GM12878 (cell line): Measurements from ENCODE around the gene FAM110C. TPM values are rescaled to one million over a fixed set of nuclear protein-coding genes. Genes with fewer than 3 reads are reported as not detected.

Source experiments
- ATAC-seq: fragments of 200-7000 bp; cut with Tn5 transposase; 3 replicates; pipeline ENCODE4 v1.9.1; 2020; ENCODE audit warnings: mild to moderate bottlenecking, moderate library complexity
- BruUV-seq: library from RNA; stranded (reverse); fragments of 400-500 nt; replicated peaks from 2 replicates; lab custom pipeline; 2021; lab: Mats Ljungman, UMichigan
- CTCF ChIA-PET: fragments of 300-600 bp; sonication (Branson Sonifier 250); formaldehyde crosslinking; extraction: SDS; loops from one replicate; lab custom pipeline; 2021; ENCODE audit warnings: inconsistent platforms; lab: Yijun Ruan, JAX
- POLR2A ChIA-PET: fragments of 350-600 bp; formaldehyde crosslinking; extraction: SDS; loops from one replicate; lab custom pipeline; 2021; ENCODE audit warnings: inconsistent platforms; lab: Charles Lee
- RAD21 ChIA-PET: fragments of 300-600 bp; sonication (Branson Sonifier 250); formaldehyde crosslinking; loops from one replicate; lab custom pipeline; 2023; ENCODE audit warnings: antibody characterized with exemption; ENCODE audit not compliant: unreplicated experiment; lab: Charles Lee
- SMC1A ChIA-PET: fragments of 300-600 bp; sonication (Branson Sonifier 250); formaldehyde crosslinking; loops from one replicate; lab custom pipeline; 2023; ENCODE audit not compliant: unreplicated experiment, uncharacterized antibody; lab: Charles Lee
- DNase-seq: peaks from one replicate; pipeline ENCODE4 v3.0.0-alpha.2; 2011; ENCODE audit warnings: low read depth, low spot score
- FAIRE-seq: peaks from 3 replicates; lab custom pipeline; 2011; peaks lifted over from hg19 to GRCh38; lab: Jason Lieb, UNC
- H2AFZ ChIP-seq: 2 replicates; pipeline ENCODE4 v1.6.0; 2011; ENCODE audit warnings: low read depth, low read length, control low read depth; ENCODE audit not compliant: control insufficient read depth
- H3K27ac ChIP-seq: 2 replicates; pipeline ENCODE4 v1.5.1; 2011; ENCODE audit warnings: control low read depth; ENCODE audit not compliant: control insufficient read depth, insufficient read depth
- H3K27me3 ChIP-seq, 2 experiments: replicated peaks in 1 of 2; 2 replicates each; pipeline versions ENCODE4 v1.6.0 to v1.6.1; 2011; ENCODE audit warnings: low read length in 1 of 2; ENCODE audit not compliant: control insufficient read depth in 2 of 2, insufficient read depth in 2 of 2
- H3K36me3 ChIP-seq, 2 experiments: 2 replicates each; pipeline ENCODE4 v1.5.1; 2011; ENCODE audit warnings: low read length in 1 of 2; ENCODE audit not compliant: control insufficient read depth in 2 of 2, insufficient read depth in 2 of 2
- H3K4me1 ChIP-seq: 2 replicates; pipeline ENCODE4 v1.6.1; 2011; ENCODE audit warnings: mild to moderate bottlenecking, low read length, moderate library complexity, mixed read lengths; ENCODE audit not compliant: control insufficient read depth, insufficient read depth
- H3K4me2 ChIP-seq: 2 replicates; pipeline ENCODE4 v1.6.0; 2011; ENCODE audit warnings: control low read depth; ENCODE audit not compliant: control insufficient read depth, insufficient read depth
- H3K4me3 ChIP-seq: fragments of 200-600 bp; sonication (generic); 2 replicates; pipeline ENCODE4 v1.5.1; 2016
- H3K79me2 ChIP-seq: 2 replicates; pipeline ENCODE4 v1.6.0; 2011; ENCODE audit warnings: low read length; ENCODE audit not compliant: control insufficient read depth, insufficient read depth
- H3K9ac ChIP-seq: 2 replicates; pipeline ENCODE4 v1.8.0; 2011; ENCODE audit warnings: low read length, control low read depth, mixed read lengths; ENCODE audit not compliant: control insufficient read depth, insufficient read depth
- H3K9me3 ChIP-seq: replicated peaks from 3 replicates; pipeline ENCODE4 v1.5.1; 2011; ENCODE audit warnings: mild to moderate bottlenecking, low read length; ENCODE audit not compliant: control insufficient read depth, insufficient read depth
- H4K20me1 ChIP-seq: 2 replicates; pipeline ENCODE4 v1.6.0; 2011; ENCODE audit not compliant: control insufficient read depth, insufficient read depth
- BCL3 ChIP-seq: IDR thresholded peaks from 2 replicates; pipeline ENCODE4 v1.6.1; 2011; ENCODE audit warnings: borderline replicate concordance, low read depth, mild to moderate bottlenecking, moderate library complexity, low read length; ENCODE audit not compliant: insufficient read depth, poor library complexity, severe bottlenecking
- BHLHE40 ChIP-seq, 2 experiments: fragments of 450-650 bp in 1 of 2; IDR thresholded peaks; 2 replicates each; pipeline ENCODE4 v1.6.1; 2011 to 2017; ENCODE audit warnings: low read depth in 2 of 2, borderline replicate concordance in 1 of 2, improper control_type of control experiment in 1 of 2, low read length in 1 of 2, mild to moderate bottlenecking in 1 of 2
- BMI1 ChIP-seq: fragments of 450-650 bp; IDR thresholded peaks from 2 replicates; pipeline ENCODE4 v1.6.1; 2016; ENCODE audit warnings: mild to moderate bottlenecking, moderate library complexity, borderline replicate concordance
- ESRRA ChIP-seq: IDR thresholded peaks from 2 replicates; pipeline ENCODE4 v1.6.1; 2012; ENCODE audit warnings: mild to moderate bottlenecking, low read length, improper control_type of control experiment
- HSF1 ChIP-seq: fragments of 150-350 bp; IDR thresholded peaks from 2 replicates; pipeline ENCODE4 v1.6.1; 2014; ENCODE audit warnings: mild to moderate bottlenecking, low read depth, low read length
- MTA3 ChIP-seq: IDR thresholded peaks from 2 replicates; pipeline ENCODE4 v1.6.1; 2012; ENCODE audit warnings: low read length, inconsistent platforms, borderline replicate concordance
- MXI1 ChIP-seq: fragments of 150-350 bp; IDR thresholded peaks from 2 replicates; pipeline ENCODE4 v1.6.1; 2011; ENCODE audit warnings: low read depth, mild to moderate bottlenecking, inconsistent platforms, low read length, improper control_type of control experiment
- NFXL1 ChIP-seq: fragments of 450-650 bp; IDR thresholded peaks from 2 replicates; pipeline ENCODE4 v1.6.1; 2017; ENCODE audit warnings: antibody characterized with exemption, mild to moderate bottlenecking, borderline replicate concordance
- NFYA ChIP-seq: IDR thresholded peaks from 2 replicates; pipeline ENCODE4 v1.6.1; 2011; ENCODE audit warnings: low read depth, mild to moderate bottlenecking, low read length, improper control_type of control experiment, borderline replicate concordance
- RCOR1 ChIP-seq: conservative IDR thresholded peaks from 2 replicates; pipeline ENCODE4 v1.6.1; 2012; ENCODE audit warnings: low read depth, low read length, improper control_type of control experiment
- SP1 ChIP-seq: IDR thresholded peaks from one replicate; pipeline ENCODE4 v1.6.1; 2011; ENCODE audit warnings: low read depth, low read length
- STAT1 ChIP-seq: fragments of 450-650 bp; conservative IDR thresholded peaks from 2 replicates; pipeline ENCODE4 v1.6.1; 2014; ENCODE audit warnings: antibody characterized with exemption, mild to moderate bottlenecking
- YBX1 ChIP-seq: fragments of 450-650 bp; IDR thresholded peaks from 2 replicates; pipeline ENCODE4 v1.6.1; 2016; ENCODE audit warnings: antibody characterized with exemption
- ZNF622 ChIP-seq: fragments of 450-650 bp; IDR thresholded peaks from 2 replicates; pipeline ENCODE4 v1.6.1; 2017; ENCODE audit warnings: mild to moderate bottlenecking, inconsistent platforms
- WGBS: methylation state at CpG from one replicate; pipeline ENCODE4 v1.1.6; 2016; ENCODE audit warnings: low lambda C conversion rate; ENCODE audit not compliant: insufficient replicate concordance, insufficient coverage; ENCODE audit errors: missing lambda C conversion rate; 5-methylcytosine and 5-hydroxymethylcytosine counted together
- in situ Hi-C: fragments of 300-500 bp; cut with MboI; formaldehyde crosslinking; loops from 9 replicates; pipeline ENCODE4 v1.14.3; 2018; ENCODE audit warnings: mixed read lengths
- intact Hi-C: fragments of 100-400 bp; cut with micrococcal nuclease; formaldehyde crosslinking; loops from one replicate; pipeline ENCODE4 v1.14.2; 2022; ENCODE audit not compliant: unreplicated experiment
- polyA plus RNA-seq, 11 experiments: library from polyadenylated mRNA; depleted of rRNA in 4 of 11; unstranded in 6 of 11; stranded (reverse) in 5 of 11; fragments of >200 nt; fragmentation: Nextera tagmentation in 4 of 11; fragmentation: Illumina TruSeq in 1 of 11; extraction: Ambion mirVana in 4 of 11; extraction: Trizol in 1 of 11; gene quantifications; 1 replicate in 1 of 11; 2 replicates in 10 of 11; pipeline versions ENCODE4 v1.2.1 to v1.2.3, GENCODE V29; 2011 to 2016; ENCODE audit warnings: inconsistent platforms in 2 of 11, missing spikeins in 2 of 11, low read depth in 1 of 11
- total RNA-seq, 4 experiments: library from RNA; depleted of rRNA in 3 of 4; stranded (reverse); fragments of >200 nt in 3 of 4; fragmentation: Illumina TruSeq in 1 of 4; extraction: Trizol in 1 of 4; gene quantifications; 2 replicates each; pipeline versions ENCODE4 v1.2.1 to v1.2.3, GENCODE V29; 2013 to 2021

The FAM110C gene
- total and polyA plus RNA-seq, 10 of the 15 experiments (the other 5 are each of a cell fraction or from before 2014, with no cell fraction given), result not detected

DNA sequence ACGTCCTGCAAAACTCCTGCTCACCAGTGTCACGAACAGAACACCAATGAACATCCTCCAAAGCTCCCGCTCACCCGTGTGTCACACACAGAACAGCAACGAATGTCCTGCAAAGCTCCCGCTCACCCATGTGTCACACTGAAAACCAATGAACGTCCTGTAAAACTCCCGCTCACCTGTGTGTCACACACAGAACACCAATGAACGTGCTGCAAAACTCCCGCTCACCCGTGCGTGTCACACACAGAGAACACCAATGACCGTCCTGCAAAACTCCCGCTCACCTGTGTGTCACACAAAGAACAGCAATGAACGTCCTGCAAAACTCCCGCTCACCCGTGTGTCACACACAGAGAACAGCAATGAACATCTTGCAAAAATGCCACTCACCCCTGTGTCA lies 20.5 kb upstream of the FAM110C start:
- H3K27me3 ChIP-seq, result no peaks in the 10 kb centered on the region
- no peaks in the 10 kb centered on the region for H3K36me3 ChIP-seq
- H3K79me2 ChIP-seq, result no peaks in the 10 kb centered on the region
- FAIRE-seq, result no peak
- no peak overlapping the region for H2AFZ ChIP-seq
- ChIA-PET RAD21 (no interaction called here), POLR2A (no interaction called here), SMC1A (no interaction called here), CTCF (no interaction called here)
- H3K27ac ChIP-seq, result no peak overlapping the region
- intact Hi-C loops (no loop called here), in situ Hi-C loops (no loop called here)
- H4K20me1 ChIP-seq, result no peaks in the 10 kb centered on the region
- H3K9me3 ChIP-seq, result no peaks in the 10 kb centered on the region
- no peaks in the 10 kb centered on the region for H3K4me1 ChIP-seq
- H3K4me3 ChIP-seq, result no peak overlapping the region
- TF ChIP-seq HSF1 (no peak), SP1 (no peak), NFYA (no peak), MTA3 (no peak), ZNF622 (no peak), BCL3 (no peak), BHLHE40 (IDR thresholded peaks at IDR 0.05; ENCODE audit: borderline replicate concordance in 1 of 2, low read depth in 2 of 2, low read length in 1 of 2) (no peak), STAT1 (no peak), ESRRA (no peak), RCOR1 (no peak), BMI1 (no peak), MXI1 (no peak), NFXL1 (no peak), YBX1 (no peak)
- no peak for DNase-seq
- H3K9ac ChIP-seq, result no peak overlapping the region
- WGBS, result 51% methylated on average over 17 of the region's 17 CpGs
- no peak for ATAC-seq
- H3K4me2 ChIP-seq, result no peak overlapping the region
- no TSS peak for BruUV-seq
